ENCODE data around the gene DHRSX. TPM values are rescaled to one million over a fixed set of nuclear protein-coding genes. Genes with fewer than 3 reads are reported as not detected.

DHRSX gene
- total and polyA plus RNA-seq, 2 experiments from 2014 or later = 37.2 to 71.7 TPM

GRCh38 chrX:2513121-2513664, 12.4 kb upstream of the DHRSX start:
- 22% methylated on average over 6 of the region's 6 CpGs for WGBS (ENCODE audit: low lambda C conversion rate, missing lambda C conversion rate)
- H3K4me3 ChIP-seq = no peak overlapping the region
- H3K9me2 ChIP-seq (replicated peaks; ENCODE audit: insufficient read depth) = no peaks in the 10 kb centered on the region

GRCh38 chrX:2512501-2512900, 11.7 kb upstream of the DHRSX start:
- Histone ChIP-seq H4K20me1 (ENCODE audit: insufficient read depth, poor library complexity, severe bottlenecking) (no peaks in the 10 kb centered on the region), H3K27me3 (no peaks in the 10 kb centered on the region), H3K27ac (no peak overlapping the region), H2AFZ (no peak overlapping the region), H3K4me1 (ENCODE audit: insufficient read depth) (peaks cover 13% of the 10 kb centered on the region), H3K79me2 (no peaks in the 10 kb centered on the region), H3K9me3 (ENCODE audit: low read depth) (no peaks in the 10 kb centered on the region), H3K4me3 (no peak overlapping the region), H3K4me2 (no peak overlapping the region), H3K9me2 (replicated peaks; ENCODE audit: insufficient read depth) (no peaks in the 10 kb centered on the region), H3K36me3 (replicated peaks; ENCODE audit: insufficient read depth, low read depth) (no peaks in the 10 kb centered on the region)
- 87% methylated on average over 8 of the region's 8 CpGs for WGBS (ENCODE audit: low lambda C conversion rate, missing lambda C conversion rate)
- DNase-seq (ENCODE audit: low spot score) = no peak
- no peak for TF ChIP-seq EZH2phosphoT487 (IDR thresholded peaks at IDR 0.05; ENCODE audit: low read depth, severe bottlenecking, unreplicated experiment)
- TF ChIP-seq CTCF (IDR thresholded peaks at IDR 0.05; ENCODE audit: poor library complexity) = no peak
- TF ChIP-seq EZH2 (IDR thresholded peaks at IDR 0.05; ENCODE audit: borderline replicate concordance) = no peak

More at GRCh38 chrX:2513121-2513664, 12.4 kb upstream of the DHRSX start:
- TF ChIP-seq CTCF (IDR thresholded peaks at IDR 0.05; ENCODE audit: poor library complexity) = no peak
- no peak for TF ChIP-seq EZH2 (IDR thresholded peaks at IDR 0.05; ENCODE audit: borderline replicate concordance)
- no peak for TF ChIP-seq EZH2phosphoT487 (IDR thresholded peaks at IDR 0.05; ENCODE audit: low read depth, severe bottlenecking, unreplicated experiment)
- H3K79me2 ChIP-seq = no peaks in the 10 kb centered on the region
- H3K27me3 ChIP-seq = no peaks in the 10 kb centered on the region
- no peak overlapping the region for H2AFZ ChIP-seq
- no peaks in the 10 kb centered on the region for H3K36me3 ChIP-seq (replicated peaks; ENCODE audit: insufficient read depth, low read depth)
- no peak overlapping the region for H3K4me2 ChIP-seq
- no peaks in the 10 kb centered on the region for H3K9me3 ChIP-seq (ENCODE audit: low read depth)
- peaks cover 7% of the 10 kb centered on the region for H3K4me1 ChIP-seq (ENCODE audit: insufficient read depth)
- H4K20me1 ChIP-seq (ENCODE audit: insufficient read depth, poor library complexity, severe bottlenecking) = no peaks in the 10 kb centered on the region
- DNase-seq (ENCODE audit: low spot score) = no peak
- peak overlapping the region; percentile 31 for H3K27ac ChIP-seq

GRCh38 chrX:2511326-2511725, 10.6 kb upstream of the DHRSX start:
- no peak for DNase-seq (ENCODE audit: low spot score)
- H3K27ac ChIP-seq = no peak overlapping the region
- H3K4me2 ChIP-seq = no peak overlapping the region
- no peaks in the 10 kb centered on the region for H3K79me2 ChIP-seq
- H3K9me3 ChIP-seq (ENCODE audit: low read depth) = no peaks in the 10 kb centered on the region
- H3K9me2 ChIP-seq (replicated peaks; ENCODE audit: insufficient read depth) = no peaks in the 10 kb centered on the region
- no peaks in the 10 kb centered on the region for H3K36me3 ChIP-seq (replicated peaks; ENCODE audit: insufficient read depth, low read depth)
- TF ChIP-seq EZH2 (IDR thresholded peaks at IDR 0.05; ENCODE audit: borderline replicate concordance) = no peak
- no peak for TF ChIP-seq CTCF (IDR thresholded peaks at IDR 0.05; ENCODE audit: poor library complexity)
- TF ChIP-seq EZH2phosphoT487 (IDR thresholded peaks at IDR 0.05; ENCODE audit: low read depth, severe bottlenecking, unreplicated experiment) = no peak
- H4K20me1 ChIP-seq (ENCODE audit: insufficient read depth, poor library complexity, severe bottlenecking) = no peaks in the 10 kb centered on the region
- no peaks in the 10 kb centered on the region for H3K27me3 ChIP-seq
- no peak overlapping the region for H2AFZ ChIP-seq
- peaks cover 13% of the 10 kb centered on the region for H3K4me1 ChIP-seq (ENCODE audit: insufficient read depth)
- 94% methylated on average over 6 of the region's 6 CpGs for WGBS (ENCODE audit: low lambda C conversion rate, missing lambda C conversion rate)
- H3K4me3 ChIP-seq = no peak overlapping the region
